Measurements from ENCODE around the gene MRPS27.

The MRPS27 gene

GRCh38 chr5:72231991-72232703, 87.9 kb downstream of the MRPS27 start:
- no peak for DNase-seq

DNA sequence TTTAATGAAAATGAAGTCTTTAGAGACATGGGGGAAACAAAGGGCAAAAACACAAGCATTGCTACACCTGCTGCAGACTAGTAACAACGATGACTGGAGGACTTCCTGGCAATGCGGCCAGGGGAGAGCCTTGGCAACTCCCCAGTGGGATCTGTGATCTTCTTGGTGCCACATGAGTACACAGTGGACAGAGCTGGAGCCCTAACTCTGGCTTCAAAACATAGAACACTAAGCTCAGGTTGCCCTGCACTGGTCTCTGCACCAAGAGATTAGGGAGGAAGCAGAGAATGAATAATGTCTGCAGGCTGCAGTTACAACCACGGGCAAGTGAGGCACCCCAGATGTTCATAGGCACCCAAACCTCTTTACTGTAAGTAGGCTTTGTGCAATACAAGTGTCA, 91.1 kb downstream of the MRPS27 start:
- no peak for DNase-seq

DNA sequence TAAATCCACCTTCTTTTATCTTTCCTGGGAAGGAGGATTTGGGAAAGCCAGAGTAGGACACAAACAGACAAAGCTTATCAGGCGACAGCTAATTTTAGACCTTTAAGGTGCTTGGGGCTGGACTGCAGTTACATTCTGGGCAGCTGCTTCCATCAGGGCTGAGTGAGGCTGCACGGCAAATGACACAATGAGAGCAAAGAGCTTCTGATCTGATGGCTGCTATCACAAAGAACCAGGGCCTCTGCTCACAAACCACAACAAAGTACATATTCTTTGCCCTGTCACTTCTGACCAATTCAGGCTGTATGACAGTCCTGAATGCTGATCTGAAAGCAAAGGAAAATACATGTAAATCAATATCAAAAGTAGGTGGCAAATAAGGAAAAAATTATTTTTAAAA, 93.1 kb downstream of the MRPS27 start:
- no peak for DNase-seq

DNA sequence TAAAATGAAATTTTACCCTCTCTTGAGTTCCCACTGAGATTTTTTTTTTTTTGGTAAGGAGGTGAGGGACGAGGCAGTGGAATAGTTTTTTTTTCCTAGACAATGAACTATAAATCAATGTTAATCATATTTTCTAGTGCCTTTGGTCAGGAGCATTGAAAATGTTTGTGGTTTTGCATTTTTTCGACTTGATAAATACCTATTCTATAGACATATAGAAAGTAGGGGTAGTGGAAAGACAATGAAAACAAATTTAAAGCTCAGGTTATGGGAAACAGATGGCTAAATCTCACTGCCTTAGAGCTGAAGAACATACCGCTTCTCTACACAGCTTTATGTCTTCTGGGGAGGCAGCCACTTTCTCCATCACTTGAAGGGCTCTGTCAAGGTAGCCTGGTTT, 94.3 kb downstream of the MRPS27 start:
- DNase-seq = no peak

DNA sequence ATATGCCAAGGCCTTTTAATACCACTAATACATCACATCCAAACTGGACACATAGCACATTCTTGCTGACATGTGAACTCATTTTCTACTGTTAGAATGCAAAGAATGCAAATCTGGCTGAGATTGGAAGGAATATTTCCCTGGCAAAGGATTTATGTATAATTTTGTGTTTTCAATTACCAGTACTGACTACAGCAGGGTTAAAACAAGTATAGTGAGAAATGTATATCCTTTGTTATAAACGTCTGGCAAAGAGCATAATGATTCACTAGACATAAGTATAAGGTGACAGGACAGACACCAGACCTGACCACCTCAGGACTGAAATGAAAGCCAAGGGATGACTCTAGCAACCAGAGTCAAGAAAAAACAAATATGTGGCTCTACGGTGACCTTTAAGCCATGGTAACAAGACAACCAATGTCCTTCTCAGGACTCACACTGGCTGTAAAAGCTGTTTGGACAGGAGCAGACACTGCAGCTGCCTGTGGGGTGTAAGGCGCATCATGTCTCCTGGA, 95.0 kb downstream of the MRPS27 start:
- no peak for DNase-seq

GRCh38 chr5:72223371-72223770, 96.7 kb downstream of the MRPS27 start:
- DNase-seq = no peak

DNA sequence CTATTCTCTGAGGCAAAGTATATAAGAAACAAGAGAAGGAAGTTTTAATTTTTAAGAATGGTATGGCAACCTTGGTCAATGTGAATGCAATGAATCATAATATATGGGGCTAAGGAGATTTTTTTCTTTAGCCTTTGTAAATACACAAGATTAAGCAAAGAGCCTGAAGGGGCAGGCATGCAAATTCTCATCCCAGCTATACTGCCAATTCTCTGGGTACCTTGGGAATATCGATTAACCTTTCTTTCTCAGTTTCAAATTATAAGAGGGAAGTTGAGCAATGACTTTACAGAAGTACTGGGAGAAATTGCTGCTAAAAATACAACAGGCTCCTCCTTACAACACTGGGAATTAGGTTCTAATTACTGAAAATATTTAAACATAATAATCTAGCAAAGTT, 97.5 kb downstream of the MRPS27 start:
- no peak for DNase-seq

- DNase-seq = no peak
Observed at GRCh38 chr5:72221541-72221940, 98.5 kb downstream of the MRPS27 start.

GRCh38 chr5:72221099-72221498, 98.9 kb downstream of the MRPS27 start:
- no peak for DNase-seq

DNA sequence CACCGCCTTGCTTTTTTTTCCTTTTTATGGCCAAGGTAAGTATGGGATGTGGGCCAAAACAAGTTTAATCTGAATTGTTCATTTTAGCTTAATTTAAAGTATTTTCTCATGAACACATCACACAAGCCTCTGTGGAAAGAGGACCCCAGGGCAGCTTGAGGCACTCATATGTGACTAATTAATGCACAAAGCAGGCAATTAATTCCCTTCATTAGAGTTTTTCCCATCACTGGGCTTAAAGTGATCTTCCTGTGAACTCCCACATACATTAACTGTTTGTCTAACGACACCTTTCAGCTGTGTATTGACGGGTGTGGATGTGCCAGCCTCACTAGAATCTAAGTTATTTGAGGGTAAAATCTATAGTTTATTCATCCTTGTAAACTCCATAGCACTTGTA, 103.3 kb downstream of the MRPS27 start:
- no peak for DNase-seq

GRCh38 chr5:72214168-72214567, 105.9 kb downstream of the MRPS27 start:
- no peak for DNase-seq

DNA sequence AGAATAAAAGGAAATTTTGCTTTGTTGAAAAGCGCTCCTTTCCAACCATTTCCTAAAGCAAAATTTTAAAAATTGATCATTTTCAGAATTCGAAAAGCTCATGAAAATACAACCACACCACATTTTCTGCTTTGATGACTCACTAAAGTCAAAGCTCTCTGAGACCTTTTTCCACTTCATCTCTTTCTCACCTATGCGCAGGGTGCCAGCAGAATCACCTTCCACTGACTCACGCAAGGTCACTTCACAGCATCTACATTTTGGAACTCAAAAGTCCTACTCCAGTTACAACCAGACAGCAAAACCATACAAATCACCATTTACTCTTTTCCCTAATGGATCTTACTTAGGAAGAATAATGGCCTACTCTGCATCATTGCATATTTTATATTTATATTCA, 106.6 kb downstream of the MRPS27 start:
- DNase-seq = no peak

DNA sequence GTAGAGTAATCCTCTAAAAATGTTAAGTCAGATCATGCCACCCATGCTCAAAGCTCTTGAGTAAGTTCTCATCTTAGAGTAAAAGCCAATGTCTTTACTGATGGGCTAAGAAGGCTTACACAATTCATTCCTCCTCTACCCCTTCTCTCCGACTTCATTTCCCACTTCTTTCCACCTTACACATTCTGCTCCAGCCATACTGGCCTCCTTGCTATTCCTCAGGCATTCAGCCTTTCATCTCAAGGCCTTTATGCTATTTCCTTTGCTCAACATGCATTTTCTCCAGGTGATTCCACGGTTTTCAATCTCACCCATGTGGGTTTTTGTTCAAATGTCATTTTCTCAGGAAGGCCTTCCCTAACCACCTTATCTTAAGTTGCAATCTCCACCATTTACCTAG, 107.9 kb downstream of the MRPS27 start:
- DNase-seq = no peak

GRCh38 chr5:72210888-72211678, 109.0 kb downstream of the MRPS27 start:
- DNase-seq = no peak

- no peak for DNase-seq
Observed at GRCh38 chr5:72209147-72210115, 110.6 kb downstream of the MRPS27 start.

DNA sequence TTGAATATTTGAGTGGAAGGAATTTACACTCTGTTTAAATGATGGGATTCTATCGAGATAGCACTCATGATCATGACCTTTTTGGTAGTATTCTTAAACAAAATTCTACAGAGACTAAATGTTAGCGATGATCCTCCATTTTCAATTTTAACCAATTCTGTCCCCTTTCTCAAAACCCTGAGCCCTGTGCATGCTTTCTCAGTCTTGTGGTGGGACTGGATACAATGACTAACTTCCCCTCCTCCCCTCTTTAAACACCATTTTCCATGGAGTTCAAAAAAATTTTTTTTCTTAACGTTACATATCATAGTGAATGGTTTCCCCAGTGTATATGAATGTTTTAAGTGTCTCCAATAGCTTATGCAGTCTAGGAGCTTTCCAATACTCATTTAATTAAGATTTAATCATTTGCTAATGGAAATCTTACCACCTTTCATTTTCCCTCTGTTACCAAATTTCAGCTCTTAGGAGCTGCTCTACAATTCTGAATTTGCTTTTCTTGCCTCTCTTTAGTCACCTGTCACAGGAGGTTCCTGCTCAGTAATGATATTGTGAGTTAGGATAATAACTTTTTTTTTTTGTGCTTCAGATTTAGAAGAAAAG, 111.6 kb downstream of the MRPS27 start:
- no peak for DNase-seq

- DNase-seq = no peak
Observed at GRCh38 chr5:72206994-72207393, 113.0 kb downstream of the MRPS27 start.

- no peak for DNase-seq
Observed at GRCh38 chr5:72206160-72206559, 113.9 kb downstream of the MRPS27 start.

DNA sequence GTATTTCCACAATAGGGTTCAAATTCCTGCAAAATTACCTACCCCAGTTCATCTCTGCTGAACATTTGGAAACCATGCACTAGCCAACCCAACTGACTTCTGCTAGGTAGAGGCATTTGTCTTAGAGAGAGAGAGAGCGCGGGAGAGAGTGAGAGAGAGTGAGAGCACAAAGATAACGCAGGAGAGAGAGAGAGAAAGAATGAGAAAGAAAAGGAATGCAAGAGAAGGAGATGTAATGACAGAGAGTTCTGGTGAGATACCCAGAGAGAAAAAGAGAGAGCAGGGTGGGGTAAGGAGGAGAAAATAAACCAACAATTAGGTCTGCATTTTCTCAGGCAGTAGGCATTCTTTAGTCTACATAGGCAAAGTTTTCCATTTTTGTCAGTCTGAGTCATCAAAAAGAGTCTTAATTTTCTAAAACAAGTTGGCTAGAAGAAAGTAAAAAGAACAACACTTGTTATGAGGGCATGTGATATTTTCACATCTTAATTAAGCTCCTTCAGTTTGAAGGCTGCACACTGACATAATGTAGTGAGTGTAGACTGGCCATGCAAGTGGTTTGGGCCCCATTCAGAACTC, 114.5 kb downstream of the MRPS27 start:
- DNase-seq = no peak

DNA sequence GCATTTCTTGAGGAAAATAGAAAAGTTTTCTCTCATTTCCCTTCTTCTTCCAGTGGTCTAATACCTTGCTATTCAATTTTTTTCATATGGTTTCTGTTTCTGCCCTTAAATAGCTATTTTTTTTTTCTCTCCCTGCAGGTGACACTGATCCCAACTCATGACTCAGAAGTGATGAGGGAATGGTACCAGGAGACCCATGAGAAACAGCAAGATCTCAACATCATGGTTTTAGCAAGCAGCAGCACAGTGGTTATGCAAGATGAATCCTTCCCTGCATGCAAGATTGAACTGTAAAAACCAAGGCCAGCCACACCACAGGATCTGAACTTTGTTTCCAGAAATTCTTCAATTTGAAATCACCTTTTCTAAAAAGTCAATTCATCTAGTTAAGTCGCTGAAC, 115.1 kb downstream of the MRPS27 start:
- no peak for DNase-seq

GRCh38 chr5:72203251-72203845, 116.7 kb downstream of the MRPS27 start:
- DNase-seq = no peak

All from inflammatory macrophage (primary cell).